Calu3 (cell line): ENCODE data around the gene NMRAL1. TPM values are rescaled to one million over a fixed set of nuclear protein-coding genes. Genes with fewer than 3 reads are reported as not detected.

Experiments used
- Bru-seq: library from RNA; stranded (reverse); fragments of 400-500 nt; gene quantifications from one replicate; lab custom pipeline; 2021; lab: Mats Ljungman, UMichigan
- BruChase-seq, 2 experiments: library from RNA; stranded (reverse); fragments of 400-500 nt; gene quantifications; one replicate each; lab custom pipeline; 2021; lab: Mats Ljungman, UMichigan
- BruUV-seq: library from RNA; stranded (reverse); fragments of 400-500 nt; replicated peaks from 2 replicates; lab custom pipeline; 2021; lab: Mats Ljungman, UMichigan
- CTCF ChIA-PET: fragments of 300-600 bp; sonication (Branson Sonifier 250); formaldehyde crosslinking; loops from one replicate; lab custom pipeline; 2022; ENCODE audit warnings: antibody characterized with exemption; lab: Charles Lee
- DNase-seq: peaks from one replicate; pipeline ENCODE4 v3.0.0; 2022
- H3K27ac Mint-ChIP-seq: one replicate; pipeline ENCODE4 v1.8.0; 2022; ENCODE audit warnings: mixed read lengths; ENCODE audit not compliant: unreplicated experiment
- H3K27me3 Mint-ChIP-seq: one replicate; pipeline ENCODE4 v1.8.0; 2022; ENCODE audit warnings: mixed read lengths; ENCODE audit not compliant: unreplicated experiment
- H3K36me3 Mint-ChIP-seq: one replicate; pipeline ENCODE4 v1.8.0; 2022; ENCODE audit warnings: mild to moderate bottlenecking, moderate library complexity, mixed read lengths; ENCODE audit not compliant: insufficient read depth, unreplicated experiment
- H3K4me1 Mint-ChIP-seq: one replicate; pipeline ENCODE4 v1.8.0; 2022; ENCODE audit warnings: mild to moderate bottlenecking, low read depth, mixed read lengths; ENCODE audit not compliant: unreplicated experiment
- H3K4me3 Mint-ChIP-seq: one replicate; pipeline ENCODE4 v1.8.0; 2022; ENCODE audit warnings: mild to moderate bottlenecking, low read depth, moderate library complexity, mixed read lengths; ENCODE audit not compliant: unreplicated experiment
- H3K9me3 Mint-ChIP-seq: one replicate; pipeline ENCODE4 v1.8.0; 2022; ENCODE audit warnings: low read depth, mixed read lengths; ENCODE audit not compliant: unreplicated experiment
- intact Hi-C: fragments of 100-400 bp; cut with micrococcal nuclease; formaldehyde crosslinking; loops from one replicate; pipeline ENCODE4 v1.10.0; 2022; ENCODE audit not compliant: unreplicated experiment
- long read RNA-seq: library from polyadenylated mRNA; stranded (forward); transcript quantifications from one replicate; pipeline ENCODE4 v2.0.0, GENCODE V29; 2022
- total RNA-seq: library from RNA; stranded (reverse); gene quantifications from 2 replicates; pipeline ENCODE4 v1.2.3, GENCODE V29; 2022
- TF ChIP-seq, protein P1 (sequence below): fragments of 200-600 bp; IDR thresholded peaks from one replicate; pipeline ENCODE4 v1.8.0; 2022; ENCODE audit warnings: antibody characterized with exemption; ENCODE audit not compliant: unreplicated experiment

NMRAL1 gene
- 101 and 118 TPM in 2 replicates for total RNA-seq
- percentile 79 among the genes with signal in this experiment for Bru-seq, nascent RNA
- BruChase-seq, experiment 1, labeled RNA remaining after a 6-hour chase = percentile 82 among the genes with signal in this experiment
- percentile 85 among the genes with signal in this experiment for BruChase-seq, experiment 2, labeled RNA remaining after a 2-hour chase
- long read RNA-seq, transcript NMRAL1-202 (6 exons, 1,233 nt) = major isoform, 39 of 121 reads
- long read RNA-seq, transcript NMRAL1-212 (6 exons, 1,240 nt) = minor isoform, 12 of 121 reads
- long read RNA-seq, transcript NMRAL1-201 (6 exons, 1,376 nt) = minor isoform, 23 of 121 reads
- long read RNA-seq, partial matches to known transcripts = 12 of 121 reads
- long read RNA-seq, other reads (novel, unspliced or antisense) = 35 of 121 reads

GRCh38 chr16:4474192-4474961, at the start of gene NMRAL1:
NMRAL1 (minus strand) TSS chr16:4474625; CDS start chr16:4474132, 493 bp downstream.
- Mint-ChIP-seq H3K4me1 (peaks cover 9% of the 10 kb centered on the region), H3K27me3 (no peaks in the 10 kb centered on the region), H3K27ac (peak within 1 kb of the TSS; percentile 91), H3K9me3 (no peaks in the 10 kb centered on the region), H3K4me3 (peak within 1 kb of the TSS; percentile 80), H3K36me3 (peaks cover 67% of the 10 kb centered on the region)
- BruUV-seq = no TSS peak
- CTCF ChIA-PET = no interaction called here
- TF ChIP-seq, protein P1, sequence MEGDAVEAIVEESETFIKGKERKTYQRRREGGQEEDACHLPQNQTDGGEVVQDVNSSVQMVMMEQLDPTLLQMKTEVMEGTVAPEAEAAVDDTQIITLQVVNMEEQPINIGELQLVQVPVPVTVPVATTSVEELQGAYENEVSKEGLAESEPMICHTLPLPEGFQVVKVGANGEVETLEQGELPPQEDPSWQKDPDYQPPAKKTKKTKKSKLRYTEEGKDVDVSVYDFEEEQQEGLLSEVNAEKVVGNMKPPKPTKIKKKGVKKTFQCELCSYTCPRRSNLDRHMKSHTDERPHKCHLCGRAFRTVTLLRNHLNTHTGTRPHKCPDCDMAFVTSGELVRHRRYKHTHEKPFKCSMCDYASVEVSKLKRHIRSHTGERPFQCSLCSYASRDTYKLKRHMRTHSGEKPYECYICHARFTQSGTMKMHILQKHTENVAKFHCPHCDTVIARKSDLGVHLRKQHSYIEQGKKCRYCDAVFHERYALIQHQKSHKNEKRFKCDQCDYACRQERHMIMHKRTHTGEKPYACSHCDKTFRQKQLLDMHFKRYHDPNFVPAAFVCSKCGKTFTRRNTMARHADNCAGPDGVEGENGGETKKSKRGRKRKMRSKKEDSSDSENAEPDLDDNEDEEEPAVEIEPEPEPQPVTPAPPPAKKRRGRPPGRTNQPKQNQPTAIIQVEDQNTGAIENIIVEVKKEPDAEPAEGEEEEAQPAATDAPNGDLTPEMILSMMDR = no peak
- DNase-seq = peak; percentile 98
- intact Hi-C loops = no loop called here

DNA sequence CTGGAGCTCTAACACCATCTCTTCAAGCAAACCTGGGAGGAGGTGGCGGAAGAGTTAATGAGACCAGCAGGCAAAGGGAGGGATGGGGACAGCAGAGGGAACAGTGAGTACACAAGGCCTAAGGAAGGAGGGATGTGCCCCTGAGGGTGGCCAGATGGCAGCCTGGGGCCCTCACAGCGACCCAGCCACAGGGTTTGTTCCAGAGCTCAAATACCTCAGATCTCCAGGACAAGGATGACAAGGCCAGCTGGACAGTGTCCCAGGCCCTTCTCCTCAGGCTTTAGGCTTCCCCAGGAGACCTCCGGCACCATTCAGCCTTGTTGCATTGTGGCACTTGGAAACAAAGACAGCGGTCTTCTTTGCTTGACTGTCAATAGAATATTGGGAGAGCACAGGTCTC, 49.3 kb upstream of the NMRAL1 start:
- no peaks in the 10 kb centered on the region for H3K36me3 Mint-ChIP-seq
- CTCF ChIA-PET = no interaction called here
- intact Hi-C loops = no loop called here
- DNase-seq = no peak
- TF ChIP-seq, protein P1 = no peak
- no peaks in the 10 kb centered on the region for H3K9me3 Mint-ChIP-seq
- no peaks in the 10 kb centered on the region for H3K27me3 Mint-ChIP-seq
- no peak overlapping the region for H3K4me3 Mint-ChIP-seq
- BruUV-seq = no TSS peak
- H3K27ac Mint-ChIP-seq = no peak overlapping the region
- peaks cover 20% of the 10 kb centered on the region for H3K4me1 Mint-ChIP-seq

GRCh38 chr16:4522051-4522581, 47.7 kb upstream of the NMRAL1 start:
- CTCF ChIA-PET = no interaction called here
- no peak overlapping the region for H3K27ac Mint-ChIP-seq

DNA sequence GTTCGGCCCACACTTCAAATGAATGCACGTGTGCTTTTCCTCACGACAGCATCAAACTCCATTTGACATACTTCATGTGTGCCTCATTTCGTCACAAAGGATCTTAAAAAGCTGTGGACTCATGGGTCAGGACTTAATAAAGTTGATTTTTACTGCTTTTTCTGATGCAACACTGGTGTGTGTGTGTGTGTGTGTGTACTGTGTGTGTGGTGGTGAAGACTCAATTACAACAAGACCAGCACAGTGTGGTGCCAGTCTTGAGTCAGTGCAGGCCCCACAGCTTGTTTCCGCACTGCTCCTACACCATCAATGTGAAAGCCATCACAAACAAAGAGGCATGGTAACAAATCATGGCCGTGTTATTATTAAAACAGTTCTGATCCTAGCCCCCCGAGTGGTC, 46.5 kb upstream of the NMRAL1 start:
- no peaks in the 10 kb centered on the region for H3K9me3 Mint-ChIP-seq
- H3K4me3 Mint-ChIP-seq = no peak overlapping the region
- H3K27ac Mint-ChIP-seq = no peak overlapping the region
- CTCF ChIA-PET = no interaction called here
- no peaks in the 10 kb centered on the region for H3K27me3 Mint-ChIP-seq
- no peak for DNase-seq
- peaks cover 14% of the 10 kb centered on the region for H3K4me1 Mint-ChIP-seq
- H3K36me3 Mint-ChIP-seq = no peaks in the 10 kb centered on the region
- BruUV-seq = no TSS peak
- TF ChIP-seq, protein P1 = no peak
- intact Hi-C loops = no loop called here

More at GRCh38 chr16:4522051-4522581, 47.7 kb upstream of the NMRAL1 start:
- Mint-ChIP-seq H3K4me1 (peaks cover 20% of the 10 kb centered on the region), H3K27me3 (no peaks in the 10 kb centered on the region), H3K36me3 (no peaks in the 10 kb centered on the region), H3K4me3 (no peak overlapping the region), H3K9me3 (no peaks in the 10 kb centered on the region)
- intact Hi-C loops = no loop called here
- BruUV-seq = no TSS peak
- no peak for DNase-seq
- TF ChIP-seq, protein P1 = no peak
